Activated T-helper 9 cell treated with anti-CD3 and anti-CD28 coated beads, Interleukin-2, amount 50 U/mL, for 16 hours (primary cell): ENCODE data around the gene VPS41.
"Not testable (repeated sequence)": the region's sequence is repeated elsewhere in the genome, so short reads cannot be mapped to it uniquely, and the experiment has no call there.

Source experiments
- DNase-seq: peaks from one replicate; pipeline ENCODE4 v3.0.0-alpha.2; 2020; ENCODE audit warnings: low read depth

The VPS41 gene

GRCh38 chr7:38854947-38855346 lies 54.0 kb downstream of the VPS41 start:
- not testable (repeated sequence) for DNase-seq

GRCh38 chr7:38851321-38851720 lies 57.7 kb downstream of the VPS41 start:
- no peak for DNase-seq

GRCh38 chr7:38846280-38846679 lies 62.7 kb downstream of the VPS41 start:
- DNase-seq, result no peak

DNA sequence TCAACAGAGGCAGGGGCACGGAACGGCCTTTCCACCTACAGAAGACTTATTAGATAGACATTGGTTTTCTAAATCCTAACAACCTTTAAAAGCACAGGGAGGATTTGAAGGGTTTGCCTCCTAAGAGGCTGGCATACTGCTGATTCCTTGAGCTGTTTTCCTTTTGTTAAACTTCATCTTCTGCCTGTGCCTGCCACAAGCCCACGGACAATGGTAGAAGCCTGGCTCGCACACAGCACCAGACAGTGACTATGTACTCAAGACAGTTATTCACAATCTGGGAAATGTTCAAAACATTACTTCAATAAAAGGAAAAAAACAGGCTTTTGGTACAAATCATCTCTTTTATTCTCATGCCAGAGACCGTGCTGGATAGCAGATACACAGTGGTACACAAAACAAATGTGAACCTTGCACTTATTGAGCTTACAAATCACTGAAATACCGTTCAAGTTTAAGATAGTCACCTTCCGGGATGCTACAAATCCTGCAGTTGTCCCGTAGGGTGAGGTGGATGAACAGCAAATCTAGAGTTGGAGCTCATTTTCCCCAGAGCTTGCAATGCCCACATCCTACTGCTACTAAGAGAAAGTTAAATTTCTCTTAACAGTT lies 63.9 kb downstream of the VPS41 start:
- DNase-seq, result no peak

DNA sequence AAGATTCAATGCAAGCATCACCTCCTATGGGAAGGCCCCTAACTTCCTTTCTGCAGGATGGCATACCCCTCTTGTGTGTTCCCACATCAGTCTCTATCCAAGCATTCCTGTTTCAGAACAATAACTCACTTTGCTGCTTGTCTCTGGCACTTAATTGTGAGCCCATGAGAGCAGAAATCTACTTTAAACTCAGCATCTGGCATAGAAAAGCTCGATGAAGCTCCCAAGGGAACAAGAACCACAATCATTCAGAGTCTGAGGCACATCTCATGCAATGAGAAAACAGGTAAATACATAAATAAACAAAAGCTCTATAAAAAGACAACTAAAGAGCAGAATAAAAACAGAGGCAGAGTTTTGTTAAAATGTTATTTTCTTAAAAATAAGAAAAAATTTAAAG lies 66.2 kb downstream of the VPS41 start:
- DNase-seq, result no peak

DNA sequence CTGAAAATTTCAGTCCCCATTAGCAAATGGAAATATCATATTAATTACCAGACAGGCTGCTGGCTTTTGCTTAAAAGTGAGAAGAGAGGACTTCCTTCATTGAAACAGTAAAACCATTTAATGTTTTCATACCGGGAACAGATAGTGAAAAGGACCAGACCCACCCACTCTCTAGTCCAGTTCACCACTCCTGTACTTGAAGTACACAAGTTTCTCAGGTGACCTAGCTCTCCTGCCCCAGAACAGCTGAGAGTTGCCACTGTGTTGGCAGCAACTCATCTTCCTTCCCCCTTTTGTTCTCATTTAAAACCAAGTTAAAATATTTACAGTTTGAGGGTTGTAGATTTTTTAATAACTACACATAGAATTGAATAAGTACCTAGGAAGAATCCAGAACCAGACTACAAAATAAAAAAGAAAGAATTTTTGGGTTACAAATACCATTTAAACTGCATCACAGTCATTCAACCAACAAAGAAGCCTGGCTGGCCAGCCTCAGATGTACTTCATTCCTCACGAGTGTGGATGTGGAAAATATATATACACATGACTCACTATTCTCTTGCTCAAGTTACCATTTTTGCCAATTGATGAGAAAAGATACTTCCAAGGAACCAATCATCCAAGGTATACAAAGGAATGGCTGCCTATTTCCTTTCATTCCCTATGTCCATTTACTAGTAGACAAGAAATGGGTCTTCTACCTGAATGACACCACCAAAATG lies 68.1 kb downstream of the VPS41 start:
- DNase-seq, result no peak

DNA sequence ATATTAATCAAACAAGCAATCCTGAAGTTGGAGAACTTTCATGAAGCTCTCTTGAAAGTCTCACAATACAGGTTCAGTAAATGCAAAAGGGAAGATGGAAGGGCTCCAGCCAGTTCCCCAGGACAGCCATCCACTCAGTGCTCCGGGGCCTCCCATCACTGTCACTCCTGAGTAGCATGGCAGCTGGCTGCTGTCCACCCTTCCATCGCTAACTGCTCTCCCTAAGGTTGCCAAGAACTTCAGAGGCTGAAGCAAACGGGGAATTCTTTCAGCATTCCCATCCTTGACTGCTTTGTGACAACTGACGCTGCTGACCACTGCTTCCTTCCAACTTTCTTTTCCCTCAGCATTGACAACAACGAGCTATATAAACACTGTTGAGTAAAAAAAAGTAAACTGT lies 69.1 kb downstream of the VPS41 start:
- DNase-seq, result no peak

GRCh38 chr7:38838725-38839385 lies 70.1 kb downstream of the VPS41 start:
- no peak for DNase-seq

GRCh38 chr7:38834357-38834756 lies 74.6 kb downstream of the VPS41 start:
- DNase-seq, result no peak

DNA sequence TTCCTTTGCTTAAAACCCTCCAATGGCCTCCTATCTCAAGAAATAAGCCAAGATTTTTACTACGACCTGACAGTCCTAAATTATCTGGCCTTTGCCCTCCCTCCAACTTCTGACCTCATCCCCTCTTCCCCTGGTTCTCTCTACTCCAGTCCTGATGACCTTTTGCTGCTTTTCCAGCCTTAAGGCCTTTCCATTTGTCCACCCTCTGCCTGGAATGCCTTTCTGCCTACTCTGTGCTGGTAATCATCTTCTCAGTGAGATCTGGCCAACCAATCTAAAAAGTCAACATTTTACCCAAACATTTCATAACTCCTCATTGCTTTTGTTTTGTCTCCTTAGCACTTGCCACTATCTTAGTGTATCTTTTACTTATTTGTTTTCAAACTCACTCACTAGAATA lies 75.7 kb downstream of the VPS41 start:
- no peak for DNase-seq

DNA sequence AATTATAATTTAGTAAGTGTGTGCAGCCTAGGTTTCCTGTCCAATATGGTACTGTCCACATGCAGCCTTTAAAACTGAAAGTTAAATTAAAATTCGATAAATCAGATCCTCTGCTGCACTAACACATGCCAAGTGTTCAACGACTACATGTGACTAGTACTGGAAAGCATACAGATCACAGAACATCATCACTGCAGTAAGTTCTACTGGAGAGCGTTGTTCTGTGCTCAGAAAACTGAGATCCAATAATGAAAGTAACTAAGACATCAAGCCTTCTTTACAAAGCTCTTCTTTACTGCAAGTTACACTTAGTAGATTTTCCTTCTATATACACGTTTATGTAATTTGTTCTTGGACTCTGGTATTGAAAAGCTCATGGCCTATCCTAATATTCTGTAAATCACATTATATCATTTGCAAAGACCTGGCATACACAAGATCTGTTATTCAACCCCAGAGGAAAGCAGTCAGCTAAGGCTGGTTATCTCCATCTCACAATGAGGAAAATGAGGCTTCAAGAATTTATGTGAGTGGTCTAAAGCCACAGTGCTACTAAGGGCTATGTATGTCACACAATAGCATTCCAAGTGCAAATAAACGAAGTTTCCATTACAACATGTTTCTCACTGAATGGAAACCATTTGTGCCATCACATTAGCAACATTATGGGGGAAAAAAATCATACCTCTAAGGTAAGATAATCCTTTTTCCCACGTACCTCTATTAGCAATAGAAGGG lies 77.6 kb downstream of the VPS41 start:
- DNase-seq, result no peak

- no peak for DNase-seq
These were observed 78.2 kb downstream of the VPS41 start for GRCh38 chr7:38830826-38831225.

- no peak for DNase-seq
These were observed 79.4 kb downstream of the VPS41 start for GRCh38 chr7:38829488-38830165.

GRCh38 chr7:38828026-38828425 lies 81.0 kb downstream of the VPS41 start:
- DNase-seq, result no peak

GRCh38 chr7:38825721-38826440 lies 83.1 kb downstream of the VPS41 start:
- DNase-seq, result no peak

DNA sequence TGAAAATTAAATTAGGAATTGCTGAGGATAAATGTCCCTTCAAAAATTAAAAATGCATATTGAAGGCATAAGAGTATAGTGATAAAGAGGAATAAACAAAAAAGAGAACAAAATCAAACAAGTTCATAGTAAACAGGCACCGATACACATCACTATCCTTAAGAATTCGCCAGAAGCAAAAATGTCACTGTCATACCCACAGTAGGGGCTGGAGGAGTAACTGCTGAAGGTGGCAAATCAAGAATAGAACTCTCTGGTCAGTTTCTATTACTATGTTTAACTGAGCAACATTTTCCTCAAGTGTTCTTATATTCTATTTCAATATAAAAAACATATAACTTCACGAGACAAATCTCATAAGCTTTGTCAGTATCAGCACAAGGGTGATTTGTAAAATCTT lies 84.0 kb downstream of the VPS41 start:
- DNase-seq, result no peak

DNA sequence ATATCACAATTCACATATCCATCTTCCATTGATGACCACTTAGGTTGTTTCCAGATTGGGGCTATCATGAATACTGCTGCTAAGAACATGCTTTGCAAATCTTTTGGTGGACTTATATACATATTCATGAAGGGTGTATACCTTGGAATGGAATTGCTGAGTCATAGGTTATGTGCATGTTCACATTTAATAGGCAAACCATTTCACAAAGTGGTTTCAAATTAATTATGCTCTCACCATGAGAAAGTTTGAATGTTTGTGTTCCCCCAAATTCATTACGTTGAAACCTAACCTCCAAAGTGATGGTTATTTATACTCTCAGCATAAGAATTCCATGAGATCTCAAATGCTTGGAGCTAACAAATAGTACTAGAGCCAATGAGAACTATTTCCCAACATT lies 86.4 kb downstream of the VPS41 start:
- DNase-seq, result no peak

DNA sequence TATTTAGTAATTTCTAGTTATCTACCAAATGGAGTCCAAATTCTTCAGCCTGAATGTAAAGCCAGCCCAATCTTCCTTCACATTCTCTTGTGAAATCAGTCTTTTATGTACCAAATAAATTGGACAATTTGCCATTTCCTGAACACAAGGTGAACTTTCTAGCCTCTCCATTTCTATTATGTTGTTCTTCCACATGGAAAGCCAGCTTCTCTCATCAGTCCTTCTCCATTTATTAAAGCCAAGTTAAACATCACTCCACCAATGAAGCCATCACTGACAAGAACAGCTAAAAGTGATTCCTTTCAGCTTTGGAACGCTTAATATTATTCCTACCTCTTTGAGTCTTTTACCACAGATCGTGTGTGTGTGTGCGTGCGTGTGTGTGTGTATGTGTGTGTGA lies 88.4 kb downstream of the VPS41 start:
- DNase-seq, result no peak

- DNase-seq, result no peak
These were observed 89.5 kb downstream of the VPS41 start for GRCh38 chr7:38819463-38819862.

DNA sequence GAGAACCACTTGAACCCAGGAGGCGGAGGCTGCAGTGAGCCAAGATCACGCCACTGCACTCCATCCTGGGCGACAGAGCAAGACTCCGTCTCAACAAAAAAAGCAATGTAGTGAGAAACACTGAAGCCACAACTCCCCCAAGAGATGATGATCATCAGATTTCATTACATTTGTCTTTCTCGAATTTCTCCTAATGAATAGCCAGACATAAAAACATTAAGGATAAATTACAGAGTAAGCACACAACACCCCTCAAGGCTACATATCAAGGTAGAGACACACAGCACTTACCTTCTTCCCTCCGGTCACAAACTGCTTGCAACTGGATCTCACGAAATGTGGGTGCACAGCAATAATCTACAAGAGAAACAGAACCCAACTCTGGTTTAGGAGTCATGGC lies 91.5 kb downstream of the VPS41 start:
- no peak for DNase-seq

DNA sequence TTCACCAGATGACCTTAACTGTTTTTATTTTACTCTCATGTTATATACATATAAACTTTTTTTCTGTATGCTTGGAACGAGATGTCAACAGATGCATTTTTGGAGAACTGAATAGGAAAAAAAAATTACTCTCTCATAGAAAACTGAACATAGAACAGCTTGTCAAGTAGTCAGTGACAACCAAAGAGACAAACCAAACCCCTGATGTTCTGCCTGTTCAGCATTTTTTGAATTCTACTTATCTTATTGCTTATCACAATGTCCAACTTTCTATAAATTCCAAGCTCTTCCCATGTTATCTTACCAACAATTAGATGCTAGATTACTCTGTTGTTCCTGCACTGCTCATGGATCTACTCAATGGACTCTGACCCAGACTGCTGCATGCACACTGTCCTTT lies 95.2 kb downstream of the VPS41 start:
- DNase-seq, result no peak

DNA sequence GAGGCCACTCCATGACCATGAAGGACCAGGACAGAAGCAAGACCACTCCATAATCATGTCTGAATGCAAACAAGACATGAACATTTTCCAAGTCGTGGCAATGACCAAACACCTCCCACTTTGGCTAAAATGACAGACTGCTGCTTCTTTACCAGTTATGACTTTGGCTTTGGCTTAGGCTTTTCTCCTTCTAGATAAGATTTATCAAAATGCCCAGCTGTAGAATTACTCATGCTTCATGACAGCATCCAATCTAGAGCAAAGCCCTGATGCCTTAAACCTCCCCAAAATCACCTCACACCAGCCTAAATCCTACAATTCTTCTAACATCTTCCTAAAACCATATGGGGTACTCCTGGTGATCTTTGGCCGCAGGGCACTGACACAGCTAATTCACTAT lies 102.1 kb downstream of the VPS41 start:
- DNase-seq, result no peak
